Stimulated activated CD8-positive, alpha-beta memory T cell treated with anti-CD3 and anti-CD28 coated beads, Interleukin-4, amount 100 ng/mL, for 48 hours (primary cell): Measurements from ENCODE around the gene OSGIN1.
A peak's percentile ranks its signal among the peaks of the same experiment; 100 is the strongest.
"Not testable (repeated sequence)": the region's sequence is repeated elsewhere in the genome, so short reads cannot be mapped to it uniquely, and the experiment has no call there.

Experiments
- DNase-seq: peaks from one replicate; pipeline ENCODE4 v3.0.0-alpha.2; 2020

The OSGIN1 gene

DNA sequence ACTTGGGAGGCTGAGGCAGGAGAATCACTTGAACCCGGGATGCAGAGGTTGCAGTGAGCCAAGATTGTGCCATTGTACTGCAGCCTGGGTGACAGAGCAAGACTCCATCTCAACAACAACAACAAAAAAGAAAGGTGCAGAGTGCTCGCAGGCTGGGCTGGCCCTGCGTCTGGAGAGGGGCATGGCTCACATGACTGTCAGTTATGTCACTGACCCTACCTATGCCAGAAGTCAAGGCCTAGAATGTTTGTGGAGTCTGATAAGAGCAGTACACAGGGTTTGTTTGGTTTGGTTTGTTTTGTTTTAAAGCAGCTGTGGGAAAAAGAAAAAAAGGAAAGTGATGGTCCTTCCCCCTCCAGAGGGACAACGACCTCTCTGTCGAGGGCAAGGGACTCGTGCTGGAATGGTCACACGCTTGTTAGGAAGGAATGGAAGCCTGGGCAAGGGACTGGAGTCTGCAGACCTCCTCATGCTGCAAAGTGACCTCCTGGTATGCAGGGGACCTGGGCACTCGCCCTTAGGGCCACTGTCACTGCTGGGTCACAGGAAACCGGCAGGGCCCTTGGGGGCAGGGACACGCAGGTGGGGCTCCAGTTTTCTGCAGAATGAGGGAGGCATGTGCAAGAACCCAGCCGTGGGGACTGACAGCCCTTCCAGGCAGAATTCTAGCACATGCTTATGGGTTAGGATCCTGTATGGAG, 10.1 kb upstream of the OSGIN1 start:
- no peak for DNase-seq

DNA sequence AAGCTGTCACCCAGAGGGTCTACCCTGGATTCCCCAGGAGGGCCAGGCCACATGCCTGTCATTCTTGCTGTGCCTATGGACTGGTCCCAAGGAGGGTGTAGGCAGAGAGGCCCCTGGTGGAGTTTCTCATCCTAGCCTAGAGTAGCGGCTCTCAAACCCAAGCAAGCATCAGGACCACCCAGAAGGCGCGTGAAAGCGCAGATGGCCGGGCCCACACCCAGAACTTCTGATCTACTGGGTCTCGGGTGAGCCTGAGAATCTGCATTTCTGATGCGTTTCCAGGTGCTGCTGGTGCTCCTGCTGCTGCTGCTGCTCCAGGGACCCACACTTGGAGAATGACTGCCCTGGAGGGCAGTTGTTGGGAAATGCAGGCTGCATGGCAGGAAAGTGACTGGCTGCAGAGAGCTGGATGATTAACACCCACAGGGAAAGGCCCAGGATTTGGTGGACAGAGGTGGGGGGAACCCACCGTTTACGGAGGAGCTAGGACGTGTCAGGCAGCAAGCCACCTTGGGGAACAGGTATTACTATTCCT, 9.5 kb upstream of the OSGIN1 start:
- DNase-seq: no peak

DNA sequence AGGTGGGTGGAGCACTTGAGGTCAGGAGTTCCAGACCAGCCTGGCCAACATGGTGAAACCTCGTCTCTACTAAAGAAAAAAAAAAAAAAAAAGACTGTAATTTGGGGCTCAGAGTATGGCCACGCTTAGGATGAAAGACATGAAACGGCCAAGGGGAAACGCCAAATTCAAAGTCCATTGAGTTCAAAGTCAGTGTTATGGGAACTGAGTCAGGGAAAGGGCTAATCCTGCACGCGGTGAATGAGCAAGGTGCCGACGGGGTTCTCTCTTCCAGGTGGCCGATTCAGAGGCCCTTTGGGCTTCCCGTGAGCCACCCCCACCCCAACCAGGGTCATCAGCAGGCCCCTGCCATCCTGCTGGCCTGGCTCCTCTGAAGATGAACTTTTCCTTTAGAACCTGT, 7.5 kb upstream of the OSGIN1 start:
- no peak for DNase-seq

DNA sequence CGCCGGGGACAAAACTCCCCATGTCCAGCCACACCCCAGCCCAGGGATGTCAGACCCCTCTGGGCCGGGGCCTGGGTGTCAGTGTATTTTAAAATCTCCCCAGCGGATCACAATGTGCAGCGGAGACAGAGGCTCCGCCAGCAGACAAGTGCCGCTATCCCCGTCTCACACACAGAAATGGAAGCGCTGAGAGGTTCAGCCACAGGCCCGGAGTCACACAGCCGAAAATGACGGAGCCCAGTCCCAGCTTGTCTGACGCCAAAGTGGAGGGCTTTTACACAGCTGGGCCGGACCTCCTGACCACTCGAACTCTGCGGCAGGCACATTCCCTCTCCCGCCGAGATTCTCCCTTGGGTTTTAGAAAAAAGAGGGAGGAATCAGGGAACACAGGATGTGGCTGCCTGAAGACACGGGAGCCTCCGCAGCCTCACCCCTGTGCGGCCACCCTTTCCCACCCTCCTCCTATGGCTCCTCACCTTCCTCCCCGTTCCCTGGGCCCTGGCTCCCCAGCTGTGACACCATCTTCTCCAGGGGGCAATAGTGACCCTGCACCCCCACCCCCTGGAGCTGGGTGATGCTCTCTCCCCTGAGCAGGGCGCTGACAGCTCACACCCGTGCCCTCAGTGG, 6.8 kb upstream of the OSGIN1 start:
- DNase-seq: no peak

DNA sequence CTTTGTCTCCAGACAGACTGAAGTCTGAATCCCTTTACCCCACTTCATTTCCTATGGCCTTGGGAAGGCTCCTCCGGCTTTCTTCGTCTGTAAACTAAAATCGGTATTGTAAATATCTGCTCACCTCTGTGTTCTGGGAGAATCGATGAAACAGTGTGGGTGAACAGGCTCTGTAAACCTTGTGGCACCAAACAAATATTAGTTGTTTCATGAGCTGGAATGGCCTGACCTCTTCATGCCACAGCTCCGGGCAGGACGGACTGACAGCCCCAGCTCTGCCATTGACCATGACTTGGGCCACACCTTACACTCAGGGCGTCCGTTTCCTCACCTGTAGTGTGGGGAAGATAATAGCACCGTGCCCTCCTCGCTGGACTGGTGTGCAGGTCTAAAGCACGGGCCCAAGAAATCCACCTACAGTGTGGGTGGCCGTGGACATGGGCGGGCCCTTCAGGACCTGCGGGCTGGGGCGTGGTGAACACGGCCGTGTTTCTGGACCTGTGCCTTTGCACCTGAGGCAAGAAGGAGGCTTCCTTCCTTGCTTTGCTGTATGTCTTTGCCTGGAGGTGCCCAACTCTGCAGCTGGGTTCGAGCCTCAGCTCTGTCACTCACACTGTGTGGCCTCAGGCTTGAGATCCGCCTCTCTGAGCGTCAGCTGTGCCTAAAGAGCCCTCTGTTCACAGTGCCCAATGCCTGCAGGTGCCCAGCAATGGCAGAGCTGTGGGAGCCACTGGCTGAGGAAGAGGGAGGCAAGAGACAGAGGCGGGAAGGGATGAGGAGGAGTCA, 6.1 kb upstream of the OSGIN1 start:
- no peak for DNase-seq

DNA sequence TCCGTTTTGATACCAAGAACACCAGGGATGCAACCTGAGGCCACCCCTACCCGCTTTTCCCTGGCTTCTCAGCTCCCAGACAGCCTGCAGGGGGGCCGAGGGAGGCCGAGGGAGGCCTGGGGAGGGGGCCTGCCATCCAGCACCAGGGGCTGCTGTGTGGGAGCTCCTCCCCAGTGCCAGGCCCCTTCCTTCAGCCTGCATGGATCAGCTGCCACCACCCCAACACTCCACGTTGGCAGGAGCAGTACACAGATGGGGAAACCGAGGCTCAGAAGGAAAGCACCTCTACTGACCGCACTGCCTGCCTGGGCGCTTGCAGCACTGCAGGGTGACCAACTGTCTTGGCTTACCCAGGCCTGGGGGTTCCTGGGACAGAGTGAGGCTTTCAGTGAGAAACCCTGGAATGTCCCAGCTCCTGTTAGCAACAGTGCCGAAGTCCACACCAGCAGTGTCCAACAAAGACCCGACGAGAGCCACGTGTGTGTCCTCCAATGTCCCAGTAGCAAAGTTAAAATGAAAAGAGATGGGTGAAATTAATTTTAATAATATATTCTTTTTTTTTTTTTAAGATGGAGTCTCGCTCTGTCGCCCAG, 5.3 kb upstream of the OSGIN1 start:
- no peak for DNase-seq

DNA sequence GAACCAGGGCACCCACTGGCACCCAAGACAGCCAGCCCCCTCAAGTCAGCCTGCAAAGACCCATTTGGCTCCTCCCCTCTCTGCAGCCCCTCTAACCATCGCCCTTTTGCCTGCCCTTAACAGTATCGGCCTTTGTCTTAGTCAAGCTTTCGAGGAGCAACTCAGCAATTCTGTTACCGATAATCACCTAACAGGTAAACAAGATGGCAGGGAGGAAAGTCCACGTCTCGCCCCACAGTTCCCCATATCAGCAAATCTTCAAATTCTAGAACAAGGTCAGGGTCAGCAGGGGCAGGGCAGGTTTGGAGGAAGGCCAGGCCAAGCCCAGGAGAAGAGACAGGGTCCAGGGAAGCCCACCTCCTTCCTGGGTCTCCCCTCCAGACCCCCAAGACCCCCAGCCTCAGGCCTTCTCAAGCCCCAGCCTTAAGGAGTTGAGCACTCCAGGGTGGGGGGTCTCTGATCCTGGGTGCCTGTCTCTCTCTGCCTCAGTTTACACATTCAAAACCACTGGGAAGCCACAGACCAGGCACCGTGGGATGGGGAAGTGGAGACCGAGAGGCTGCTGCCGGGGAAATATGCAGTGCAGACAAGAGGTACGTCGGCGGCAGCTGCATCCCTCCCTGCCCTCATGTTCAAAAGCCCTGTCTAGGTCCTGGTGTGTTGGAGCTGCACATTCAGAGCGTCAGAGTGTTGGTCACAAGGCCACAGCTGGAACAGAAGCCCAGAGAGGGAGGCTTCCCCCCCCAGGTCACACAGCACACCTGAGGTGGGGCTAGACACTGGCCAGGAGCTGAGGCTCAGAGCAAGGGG, 3.9 kb upstream of the OSGIN1 start:
- DNase-seq: no peak

DNA sequence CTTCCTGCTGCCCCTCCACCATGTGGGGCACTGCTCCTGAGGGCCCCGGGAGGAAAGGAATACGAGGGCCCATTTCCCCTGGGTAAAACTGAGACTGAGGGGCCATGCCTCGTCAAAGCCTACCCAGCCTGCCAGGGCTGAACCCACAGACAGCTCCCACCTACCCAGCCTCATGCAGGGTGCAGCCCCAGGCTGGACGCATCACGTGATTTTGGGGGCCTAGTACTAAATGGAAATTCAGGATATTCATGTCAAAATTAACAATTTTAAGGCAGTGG, 3.4 kb upstream of the OSGIN1 start:
- no peak for DNase-seq

DNA sequence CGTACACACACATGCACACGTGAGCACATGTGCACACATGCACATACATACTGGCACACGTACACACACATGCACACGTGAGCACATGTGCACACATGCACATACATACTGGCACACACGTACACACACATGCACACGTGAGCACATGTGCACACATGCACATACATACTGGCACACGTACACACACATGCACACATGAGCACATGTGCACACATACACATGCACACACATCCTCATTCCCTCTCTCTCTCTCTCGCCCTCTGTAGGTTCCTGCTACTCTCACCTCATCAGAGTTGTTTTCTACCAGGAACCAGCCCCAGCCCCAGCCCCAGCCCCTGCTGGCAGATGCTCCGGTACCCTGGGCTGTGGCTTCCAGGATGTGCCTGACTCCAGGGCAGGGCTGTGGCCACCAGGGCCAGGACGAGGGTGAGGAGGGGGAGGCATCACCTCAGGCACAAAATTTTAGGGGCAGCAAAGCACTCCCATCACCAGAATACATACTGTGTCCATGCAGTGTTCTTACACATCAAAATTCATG, 2.1 kb upstream of the OSGIN1 start:
- DNase-seq: not testable (repeated sequence)

DNA sequence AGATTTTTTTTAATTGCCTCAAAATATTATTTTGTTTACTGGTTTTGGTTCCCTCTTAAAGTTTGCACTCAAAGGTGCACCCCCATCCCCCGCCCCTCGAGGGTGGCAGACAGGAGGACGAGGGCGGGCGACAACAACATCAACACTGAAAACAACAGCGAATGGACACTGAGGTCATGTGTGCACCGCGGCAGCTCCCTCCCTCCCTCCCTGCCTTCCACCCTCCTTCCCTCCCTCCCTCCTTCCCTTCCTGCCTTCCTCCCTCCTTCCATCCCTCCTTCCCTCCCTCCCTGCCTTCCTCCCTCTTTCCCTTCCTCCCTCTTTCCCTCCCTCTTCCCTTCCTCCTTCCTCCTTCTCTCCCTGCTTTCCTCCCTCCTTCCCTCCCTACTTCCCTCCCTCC, 1.5 kb upstream of the OSGIN1 start:
- DNase-seq: no peak

DNA sequence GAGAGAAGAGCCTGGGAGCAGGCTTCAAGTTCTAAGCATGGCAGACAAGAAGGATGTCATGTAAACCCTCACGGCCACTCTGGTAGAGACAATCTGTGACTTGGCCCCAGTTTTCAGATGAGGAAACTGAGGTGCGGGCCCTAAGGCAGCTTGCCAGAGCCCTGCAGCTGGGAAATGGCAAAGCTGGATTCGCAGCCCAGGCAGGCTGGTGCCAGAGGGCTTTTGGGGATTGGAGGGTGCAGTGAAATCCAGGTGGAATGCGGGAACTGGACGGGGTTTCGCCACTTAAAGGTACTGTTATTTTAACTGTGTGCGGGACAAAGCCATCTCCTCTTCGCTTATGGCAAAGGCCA, 477 bp upstream of the OSGIN1 start:
- no peak for DNase-seq

DNA sequence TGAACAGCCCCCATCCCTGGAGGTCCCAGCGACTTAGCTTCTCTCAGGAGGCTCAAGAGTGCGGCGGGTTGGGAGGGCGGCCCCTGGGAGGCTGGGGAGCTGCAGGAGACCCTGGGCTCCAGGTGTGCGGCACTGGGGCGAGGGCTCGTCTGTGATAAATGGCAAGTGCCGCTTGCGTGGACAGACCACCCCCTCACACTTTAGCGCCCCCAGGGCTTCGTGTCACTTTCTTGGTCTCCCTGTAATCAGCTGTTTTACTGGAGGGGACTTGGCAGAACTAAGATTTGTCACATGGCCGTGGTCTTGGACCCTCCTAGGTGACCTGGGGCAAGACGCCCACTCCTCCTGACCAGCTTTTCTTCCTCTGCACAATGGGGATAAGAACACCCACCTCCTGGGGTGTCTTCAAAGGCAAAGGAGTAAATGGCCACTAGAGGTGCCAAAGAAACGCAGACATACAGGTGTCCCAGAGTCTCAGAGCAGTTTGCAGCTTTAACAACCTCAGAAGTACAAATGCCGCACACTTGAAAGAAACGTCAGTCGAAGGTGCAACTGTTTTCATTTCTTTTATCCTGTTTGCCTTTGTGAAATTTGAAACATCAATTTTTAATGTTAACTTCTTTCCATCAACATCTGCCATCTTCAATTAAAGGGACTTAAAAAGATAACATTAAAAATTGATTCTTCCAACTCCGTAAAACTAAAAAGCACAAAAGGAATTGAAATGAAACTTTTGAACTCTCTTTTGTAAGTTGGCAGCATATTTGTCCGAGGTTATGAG, 946 bp downstream of the OSGIN1 start:
- peak; percentile 26 for DNase-seq

DNA sequence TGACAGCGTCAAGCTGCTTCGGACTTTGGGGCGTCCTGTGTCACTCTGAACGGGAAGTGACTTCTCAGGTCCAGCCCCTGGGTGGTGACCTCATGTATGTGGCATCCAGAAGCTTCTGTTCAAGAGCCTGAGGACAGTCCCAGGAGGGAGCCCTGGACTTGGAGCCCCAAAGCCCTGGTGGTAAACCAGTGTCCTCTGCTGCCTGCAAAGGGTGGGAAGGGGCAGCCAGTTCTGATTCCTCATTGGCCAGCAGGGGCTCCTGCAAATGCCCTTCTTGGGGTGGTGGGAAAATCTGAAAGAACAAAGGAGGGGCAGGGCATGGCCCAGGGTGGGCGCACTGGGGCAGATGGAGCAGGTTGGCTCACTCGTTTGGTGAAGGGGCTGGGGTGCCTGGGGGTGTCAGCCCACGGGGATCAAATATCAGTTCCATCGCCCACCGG, 1.6 kb downstream of the OSGIN1 start:
- DNase-seq: no peak

DNA sequence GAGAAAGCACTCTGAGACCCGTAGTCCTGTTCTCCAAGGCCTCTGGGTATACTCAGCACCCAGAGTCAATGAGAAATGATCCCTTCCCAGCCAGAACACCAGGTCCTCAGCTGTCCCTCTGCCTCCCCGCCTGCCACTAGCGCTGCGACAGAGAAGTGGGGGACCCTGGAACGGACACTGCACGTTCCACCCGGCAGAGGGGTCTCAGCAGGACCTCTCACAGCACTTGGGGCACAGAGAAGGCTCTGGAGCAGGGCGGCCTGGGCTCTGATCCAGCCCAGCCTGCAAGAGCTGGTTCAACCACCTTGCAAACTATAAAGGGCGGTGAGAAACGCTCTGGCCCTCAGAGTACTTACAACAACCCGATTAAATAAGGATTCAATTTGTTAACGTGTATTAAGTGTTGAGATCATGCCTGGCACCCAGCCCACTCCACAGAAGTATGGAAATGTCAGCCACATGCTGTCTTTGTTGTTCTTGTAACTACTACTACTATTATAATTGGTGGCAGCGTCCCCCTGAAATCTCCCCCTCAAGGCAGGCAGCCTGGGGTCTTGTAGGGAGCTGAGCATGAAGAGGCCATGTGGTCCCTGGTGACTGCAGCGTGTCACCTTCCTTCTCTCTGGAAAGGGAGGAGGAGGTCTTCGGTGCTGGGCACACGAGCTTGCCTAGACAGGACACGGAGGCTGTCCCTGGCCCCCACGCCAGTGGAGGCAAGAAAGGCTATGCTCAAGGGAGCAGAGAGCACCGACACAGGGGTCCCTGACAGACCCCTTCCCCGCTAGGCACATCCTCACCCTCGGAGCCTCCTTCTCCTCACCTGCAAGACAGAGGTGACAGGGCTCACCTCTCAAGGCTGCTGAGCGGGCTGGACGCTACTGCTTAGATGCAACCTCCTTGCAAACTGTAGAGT, 2.4 kb downstream of the OSGIN1 start:
- no peak for DNase-seq

DNA sequence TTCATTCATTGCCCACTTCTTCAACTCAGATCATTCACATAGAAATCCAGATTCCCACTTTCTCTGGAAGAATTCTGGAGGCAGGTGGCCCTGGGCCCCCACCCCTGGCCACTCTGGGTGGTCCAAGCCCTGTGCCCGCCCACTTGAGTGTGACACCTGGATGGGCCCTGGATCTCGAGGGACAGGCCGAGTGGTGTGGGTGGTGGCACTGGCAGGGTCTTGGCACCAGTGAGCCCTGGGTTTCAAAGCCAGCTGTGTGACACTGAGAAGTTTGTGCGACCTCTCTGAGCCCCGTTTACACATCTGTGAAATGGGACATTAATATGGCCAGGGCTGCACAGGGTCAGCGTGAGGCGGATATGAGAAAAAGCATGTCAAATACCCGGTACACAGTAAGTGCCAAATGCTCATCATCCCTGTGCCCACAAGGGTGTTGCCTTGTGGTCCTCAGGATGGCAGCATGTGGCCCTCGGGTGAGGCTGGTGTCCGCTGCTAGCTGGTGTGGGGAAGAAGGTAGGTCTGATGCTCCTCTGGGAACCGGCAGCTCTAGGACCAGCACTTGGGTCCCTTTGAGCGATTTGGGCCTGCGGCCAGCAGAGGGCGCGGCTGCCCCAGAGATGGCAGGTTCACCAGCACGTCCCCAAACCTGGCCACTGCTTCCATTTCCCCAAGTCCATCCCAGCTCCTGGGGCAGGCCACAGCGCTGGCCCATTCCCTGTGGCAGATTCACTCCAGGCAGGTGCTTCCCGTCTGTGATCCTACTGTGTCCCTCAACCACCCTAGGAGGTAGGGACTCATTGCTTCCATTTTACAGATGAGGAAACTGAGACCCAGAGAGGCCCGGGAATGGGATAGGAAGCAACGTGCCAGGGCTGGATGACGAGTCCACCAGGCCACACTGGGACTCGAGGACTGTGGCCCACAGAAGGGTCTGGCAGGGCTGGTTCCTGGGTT, 3.6 kb downstream of the OSGIN1 start:
- DNase-seq: peak; percentile 88

DNA sequence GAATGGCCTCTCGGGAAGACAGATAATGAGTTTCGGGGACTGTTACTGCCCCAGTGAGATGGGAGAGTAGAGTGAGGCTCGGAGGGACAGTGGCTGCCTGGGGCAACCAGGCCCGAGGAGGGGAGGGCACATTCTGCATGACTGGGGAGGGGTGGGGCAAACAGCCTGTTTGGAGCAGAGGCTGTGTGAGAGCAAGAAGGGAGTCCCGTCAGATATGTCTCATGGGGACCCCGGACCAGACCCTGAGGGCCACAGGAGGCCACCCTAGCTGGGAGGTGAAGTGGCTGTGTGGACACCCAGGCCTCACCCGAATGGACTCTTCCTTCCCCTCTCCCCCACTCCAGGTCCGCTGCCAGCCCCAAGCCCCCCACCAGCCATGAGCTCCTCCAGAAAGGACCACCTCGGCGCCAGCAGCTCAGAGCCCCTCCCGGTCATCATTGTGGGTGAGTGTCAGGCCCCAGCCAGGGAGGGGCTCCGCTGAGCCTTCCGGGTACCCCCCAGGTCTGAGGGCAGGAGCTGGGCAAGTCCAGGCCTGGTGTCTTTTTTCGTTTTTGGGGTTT, 4.3 kb downstream of the OSGIN1 start:
- no peak for DNase-seq

DNA sequence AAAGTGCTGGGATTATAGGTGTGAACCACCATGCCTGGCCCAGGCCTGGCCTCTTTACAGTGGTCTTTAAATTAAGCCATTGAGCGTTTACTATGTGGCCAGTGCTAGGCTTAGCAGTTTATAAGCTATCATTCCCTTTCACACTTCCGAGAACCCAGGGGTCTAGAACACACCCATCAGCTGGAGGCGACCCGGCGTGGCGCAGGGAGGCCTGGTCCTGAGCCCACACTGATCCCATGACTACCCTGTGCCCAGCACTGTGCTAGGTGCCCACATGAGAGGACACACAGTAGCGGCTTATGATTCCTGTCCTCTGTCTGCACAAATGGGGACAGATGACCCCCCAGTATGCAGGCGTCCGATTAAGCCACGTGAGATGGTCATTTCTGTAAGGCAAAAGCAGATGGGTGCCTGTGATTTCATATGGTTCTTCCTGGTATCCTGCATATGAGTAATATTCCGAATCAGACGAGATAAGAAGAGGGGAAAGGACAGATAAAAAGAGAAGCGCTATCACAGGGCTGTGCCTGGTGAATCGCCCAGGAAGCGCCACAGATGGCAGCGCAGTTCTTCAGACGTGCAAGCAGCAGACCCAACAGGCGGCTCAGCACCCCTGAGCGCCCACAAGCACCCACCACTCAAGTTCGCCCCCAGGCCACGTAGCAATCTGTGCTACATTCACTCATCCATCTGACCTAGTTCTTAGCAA, 5.3 kb downstream of the OSGIN1 start:
- DNase-seq: no peak

DNA sequence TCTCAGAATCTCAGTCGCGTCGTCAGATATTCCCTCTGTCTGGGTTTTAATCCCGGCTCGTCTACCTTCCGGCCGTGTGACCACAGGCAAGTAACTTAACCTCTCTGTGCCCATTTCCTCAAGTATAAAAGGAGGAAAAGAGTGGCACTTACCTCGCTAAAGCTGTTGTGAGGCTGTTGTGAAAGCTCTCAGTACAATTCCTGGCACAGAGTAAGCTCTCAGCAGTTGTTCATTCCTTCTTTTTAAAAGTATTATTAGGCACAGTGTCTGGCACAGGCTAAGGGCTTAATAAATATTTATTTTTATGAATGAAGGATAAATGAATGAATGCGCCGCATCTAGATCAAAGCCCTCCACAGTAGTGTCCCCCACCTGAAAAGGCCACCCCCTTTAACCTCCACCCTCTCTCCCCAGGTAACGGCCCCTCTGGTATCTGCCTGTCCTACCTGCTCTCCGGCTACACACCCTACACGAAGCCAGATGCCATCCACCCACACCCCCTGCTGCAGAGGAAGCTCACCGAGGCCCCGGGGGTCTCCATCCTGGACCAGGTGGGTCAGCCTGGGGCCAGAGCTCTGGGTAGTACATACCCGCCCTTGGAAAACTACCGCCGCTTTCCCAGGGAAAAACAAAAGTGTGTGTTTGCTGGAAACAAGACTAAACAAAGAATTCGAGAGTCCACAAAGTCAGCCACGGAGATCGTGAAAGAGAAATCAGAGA, 6.0 kb downstream of the OSGIN1 start:
- DNase-seq: no peak
